BLaER1 (cell line): ENCODE results near the gene SCTR.

Experiments
- H3K27ac ChIP-seq: shearing (Covaris generic); formaldehyde crosslinking; 2 replicates; pipeline ENCODE4 v1.8.1; 2022
- H3K27me3 ChIP-seq: shearing (Covaris generic); formaldehyde crosslinking; 2 replicates; pipeline ENCODE4 v1.8.1; 2022
- H3K36me3 ChIP-seq: shearing (Covaris generic); formaldehyde crosslinking; 2 replicates; pipeline ENCODE4 v1.8.1; 2022
- H3K4me1 ChIP-seq: shearing (Covaris generic); formaldehyde crosslinking; 2 replicates; pipeline ENCODE4 v1.8.1; 2022
- H3K4me2 ChIP-seq: shearing (Covaris generic); formaldehyde crosslinking; 2 replicates; pipeline ENCODE4 v1.8.1; 2022
- H3K4me3 ChIP-seq: shearing (Covaris generic); formaldehyde crosslinking; 2 replicates; pipeline ENCODE4 v1.8.1; 2022
- H3K9ac ChIP-seq: shearing (Covaris generic); formaldehyde crosslinking; 2 replicates; pipeline ENCODE4 v1.8.1; 2022
- H3K9me3 ChIP-seq: shearing (Covaris generic); formaldehyde crosslinking; 2 replicates; pipeline ENCODE4 v1.8.1; 2022
- H4K20me1 ChIP-seq: shearing (Covaris generic); formaldehyde crosslinking; 2 replicates; pipeline ENCODE4 v1.8.1; 2022
- Cebpa-rat ChIP-seq: shearing (Covaris generic); IDR thresholded peaks from 2 replicates; pipeline ENCODE4 v1.8.1; 2022

Gene SCTR

GRCh38 chr2:119397196-119397595, 127.1 kb downstream of the SCTR start:
- Histone ChIP-seq H3K36me3 (no peaks in the 10 kb centered on the region), H3K4me2 (no peak overlapping the region), H3K27ac (no peak overlapping the region), H3K4me3 (no peak overlapping the region), H3K9ac (no peak overlapping the region), H3K9me3 (no peaks in the 10 kb centered on the region), H3K4me1 (peaks cover 13% of the 10 kb centered on the region), H4K20me1 (no peaks in the 10 kb centered on the region), H3K27me3 (no peaks in the 10 kb centered on the region)
- no peak for TF ChIP-seq Cebpa-rat

GRCh38 chr2:119393971-119394748, 130.1 kb downstream of the SCTR start:
- Histone ChIP-seq H3K4me3 (no peak overlapping the region), H3K9me3 (no peaks in the 10 kb centered on the region), H3K27me3 (no peaks in the 10 kb centered on the region), H4K20me1 (no peaks in the 10 kb centered on the region), H3K4me2 (no peak overlapping the region), H3K4me1 (peaks cover 19% of the 10 kb centered on the region), H3K9ac (no peak overlapping the region), H3K27ac (no peak overlapping the region), H3K36me3 (no peaks in the 10 kb centered on the region)
- TF ChIP-seq Cebpa-rat: no peak
